Smooth muscle cell (in vitro differentiated cells): Measurements from ENCODE around the gene SDK1. TPM values are rescaled to one million over a fixed set of nuclear protein-coding genes. Genes with fewer than 3 reads are reported as not detected.

Experiments
- DNase-seq: peaks from one replicate; lab custom pipeline; 2025; ENCODE audit not compliant: unreplicated experiment; lab: John Stamatoyannopoulos, UW
- H2AFZ ChIP-seq: fragments of 200-600 bp; sonication (generic); 2 replicates; pipeline ENCODE4 v1.6.0; 2016; ENCODE audit warnings: antibody characterized with exemption, low read depth, mild to moderate bottlenecking
- H3F3A ChIP-seq: fragments of 200-600 bp; sonication (generic); 2 replicates; pipeline ENCODE4 v1.6.0; 2017; ENCODE audit warnings: antibody characterized with exemption, low read depth
- H3K27ac ChIP-seq: fragments of 200-600 bp; sonication (generic); 2 replicates; pipeline ENCODE4 v1.5.1; 2016; ENCODE audit warnings: low read depth, mild to moderate bottlenecking
- H3K27me3 ChIP-seq: fragments of 200-600 bp; sonication (generic); 2 replicates; pipeline ENCODE4 v1.6.1; 2016; ENCODE audit warnings: low read depth, mild to moderate bottlenecking
- H3K36me3 ChIP-seq: fragments of 200-600 bp; sonication (generic); 2 replicates; pipeline ENCODE4 v1.5.1; 2016; ENCODE audit warnings: low read depth
- H3K4me1 ChIP-seq: fragments of 200-600 bp; sonication (generic); 2 replicates; pipeline ENCODE4 v1.5.1; 2016; ENCODE audit warnings: low read depth
- H3K4me2 ChIP-seq: fragments of 200-600 bp; sonication (generic); 2 replicates; pipeline ENCODE4 v1.6.0; 2016; ENCODE audit warnings: mild to moderate bottlenecking
- H3K4me3 ChIP-seq: fragments of 200-600 bp; sonication (generic); 2 replicates; pipeline ENCODE4 v1.5.1; 2016; ENCODE audit warnings: mild to moderate bottlenecking
- H3K79me2 ChIP-seq: fragments of 200-600 bp; sonication (generic); 2 replicates; pipeline ENCODE4 v1.6.0; 2016; ENCODE audit warnings: low read depth, mild to moderate bottlenecking
- H3K9ac ChIP-seq: fragments of 200-600 bp; sonication (generic); 2 replicates; pipeline ENCODE4 v1.6.0; 2016; ENCODE audit warnings: low read depth
- H3K9me3 ChIP-seq: fragments of 200-600 bp; sonication (generic); replicated peaks from 2 replicates; pipeline ENCODE4 v1.5.1; 2016; ENCODE audit warnings: low read depth
- H4K20me1 ChIP-seq: fragments of 200-600 bp; sonication (generic); 2 replicates; pipeline ENCODE4 v1.6.0; 2016; ENCODE audit warnings: low read depth
- WGBS: methylation state at CpG from one replicate; pipeline ENCODE4 v1.1.7; 2016; ENCODE audit warnings: low lambda C conversion rate; 5-methylcytosine and 5-hydroxymethylcytosine counted together
- polyA plus RNA-seq: library from polyadenylated mRNA; unstranded; fragments of >200 nt; fragmentation: Nextera tagmentation; extraction: Ambion mirVana; gene quantifications from 2 replicates; pipeline ENCODE4 v1.2.1, GENCODE V29; 2016
- total RNA-seq: library from RNA; depleted of rRNA; stranded (reverse); fragments of >200 nt; gene quantifications from 2 replicates; pipeline ENCODE4 v1.2.3, GENCODE V29; 2014
- TF ChIP-seq, protein P1 (sequence below): fragments of 200-600 bp; sonication (generic); IDR thresholded peaks from 2 replicates; pipeline ENCODE4 v1.5.1; 2017; ENCODE audit warnings: borderline replicate concordance, mild to moderate bottlenecking, antibody characterized with exemption; ENCODE audit not compliant: insufficient read depth, poor library complexity, severe bottlenecking

Gene SDK1
- total and polyA plus RNA-seq, 2 experiments from 2014 or later, result 1.1 to 2.5 TPM

DNA sequence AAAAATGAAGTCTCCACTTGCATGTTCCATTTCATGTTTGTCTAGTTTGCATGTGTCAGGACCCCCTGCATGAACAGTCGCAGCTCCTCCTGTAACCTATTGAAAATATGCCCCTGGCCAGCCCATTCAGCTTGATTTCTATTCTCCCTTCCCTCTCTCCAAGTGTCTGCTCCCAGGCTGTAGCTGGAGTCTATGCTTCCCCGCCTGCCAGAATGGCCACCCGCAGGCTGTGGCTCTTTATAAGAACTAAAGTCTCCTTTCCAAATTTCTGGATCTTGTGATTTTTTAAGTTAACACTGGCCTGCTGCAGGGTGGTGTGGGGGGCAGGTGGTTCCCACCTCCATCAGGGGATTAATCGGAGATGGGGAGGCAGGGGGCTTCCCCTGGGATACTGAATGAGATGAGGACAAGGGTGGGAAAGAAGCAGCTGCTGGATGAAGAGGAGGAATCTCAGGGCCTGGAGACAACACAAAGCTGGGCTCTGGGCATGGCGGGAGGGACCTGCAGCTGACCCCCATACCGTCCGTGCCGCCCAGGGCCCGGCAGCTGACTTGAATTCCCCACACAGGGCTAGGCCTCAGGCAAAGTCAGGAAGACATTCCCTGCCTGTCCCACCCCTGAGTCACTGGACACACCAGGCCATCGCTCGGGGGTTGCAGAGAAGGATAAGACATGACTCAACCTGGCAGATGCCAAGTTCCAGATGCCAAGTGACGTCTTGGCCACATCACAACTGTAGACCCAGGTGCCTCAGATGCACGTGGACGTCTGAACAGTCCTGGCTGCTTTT, 981.6 kb downstream of the SDK1 start:
- Histone ChIP-seq H3K4me3 (no peak overlapping the region), H3K27ac (no peak overlapping the region), H3K27me3 (no peaks in the 10 kb centered on the region), H3K4me1 (no peaks in the 10 kb centered on the region), H3K9ac (no peak overlapping the region), H3K4me2 (no peak overlapping the region), H4K20me1 (no peaks in the 10 kb centered on the region), H3F3A (no peaks in the 10 kb centered on the region), H2AFZ (no peak overlapping the region), H3K79me2 (no peaks in the 10 kb centered on the region), H3K9me3 (no peaks in the 10 kb centered on the region), H3K36me3 (no peaks in the 10 kb centered on the region)
- no peak for DNase-seq
- TF ChIP-seq, protein P1, sequence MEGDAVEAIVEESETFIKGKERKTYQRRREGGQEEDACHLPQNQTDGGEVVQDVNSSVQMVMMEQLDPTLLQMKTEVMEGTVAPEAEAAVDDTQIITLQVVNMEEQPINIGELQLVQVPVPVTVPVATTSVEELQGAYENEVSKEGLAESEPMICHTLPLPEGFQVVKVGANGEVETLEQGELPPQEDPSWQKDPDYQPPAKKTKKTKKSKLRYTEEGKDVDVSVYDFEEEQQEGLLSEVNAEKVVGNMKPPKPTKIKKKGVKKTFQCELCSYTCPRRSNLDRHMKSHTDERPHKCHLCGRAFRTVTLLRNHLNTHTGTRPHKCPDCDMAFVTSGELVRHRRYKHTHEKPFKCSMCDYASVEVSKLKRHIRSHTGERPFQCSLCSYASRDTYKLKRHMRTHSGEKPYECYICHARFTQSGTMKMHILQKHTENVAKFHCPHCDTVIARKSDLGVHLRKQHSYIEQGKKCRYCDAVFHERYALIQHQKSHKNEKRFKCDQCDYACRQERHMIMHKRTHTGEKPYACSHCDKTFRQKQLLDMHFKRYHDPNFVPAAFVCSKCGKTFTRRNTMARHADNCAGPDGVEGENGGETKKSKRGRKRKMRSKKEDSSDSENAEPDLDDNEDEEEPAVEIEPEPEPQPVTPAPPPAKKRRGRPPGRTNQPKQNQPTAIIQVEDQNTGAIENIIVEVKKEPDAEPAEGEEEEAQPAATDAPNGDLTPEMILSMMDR, result no peak
- WGBS, result 70% methylated on average over 14 of the region's 14 CpGs

DNA sequence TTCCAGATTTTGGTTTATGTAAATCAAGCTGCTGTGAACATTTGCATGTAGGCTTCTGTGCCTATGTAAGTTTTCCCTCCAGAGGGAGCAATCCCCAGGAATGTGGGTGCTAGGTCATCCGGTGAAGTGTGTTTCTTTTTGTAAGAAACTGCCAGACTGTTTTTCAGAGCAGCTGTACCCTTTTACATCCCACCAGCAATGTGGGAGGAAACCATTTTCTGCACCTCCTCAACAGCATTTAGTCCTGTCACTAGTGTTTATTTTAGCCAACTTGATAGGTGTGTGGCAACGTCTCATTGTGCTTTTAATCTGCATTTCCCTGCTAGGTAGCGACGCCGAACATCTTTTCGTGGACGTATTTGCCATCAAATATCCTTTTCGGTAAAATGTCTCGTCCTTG, 985.3 kb downstream of the SDK1 start:
- DNase-seq, result no peak
- Histone ChIP-seq H2AFZ (no peak overlapping the region), H3K27ac (no peak overlapping the region), H3K36me3 (no peaks in the 10 kb centered on the region), H3K27me3 (no peaks in the 10 kb centered on the region), H3K79me2 (no peaks in the 10 kb centered on the region), H3K9ac (no peak overlapping the region), H3F3A (no peaks in the 10 kb centered on the region), H3K9me3 (no peaks in the 10 kb centered on the region), H3K4me1 (no peaks in the 10 kb centered on the region), H3K4me2 (no peak overlapping the region), H3K4me3 (no peak overlapping the region), H4K20me1 (no peaks in the 10 kb centered on the region)
- TF ChIP-seq, protein P1, result no peak
- 91% methylated on average over 9 of the region's 9 CpGs for WGBS

DNA sequence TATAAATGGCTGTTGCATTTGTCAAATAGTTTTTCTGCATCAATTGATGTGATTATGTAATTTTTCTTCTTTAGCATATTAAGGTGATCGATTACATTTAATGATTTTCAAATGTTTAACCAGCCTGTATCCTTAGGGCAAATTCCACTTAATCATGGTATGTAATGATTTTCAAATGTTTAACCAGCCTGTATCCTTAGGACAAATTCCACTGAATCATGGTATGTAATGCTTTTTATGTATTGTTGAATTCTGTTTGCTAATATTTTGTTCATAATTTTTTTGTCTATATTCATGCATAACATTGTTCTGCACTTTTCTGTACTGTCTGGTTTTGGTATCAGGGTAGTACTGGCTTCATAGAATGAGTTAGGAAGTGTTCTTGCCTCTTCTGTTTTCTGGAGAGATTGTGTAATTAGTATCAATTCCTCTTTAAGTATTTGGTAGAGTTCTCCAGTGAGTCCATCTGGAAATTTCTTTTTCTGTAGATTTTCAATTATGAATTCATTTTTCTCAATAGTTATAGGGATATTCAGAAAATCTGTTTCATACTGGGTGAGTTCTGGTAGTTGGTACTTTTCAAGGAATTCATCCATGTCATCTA, 987.8 kb downstream of the SDK1 start:
- Histone ChIP-seq H3K27me3 (no peaks in the 10 kb centered on the region), H4K20me1 (no peaks in the 10 kb centered on the region), H3K9me3 (no peaks in the 10 kb centered on the region), H3K4me3 (no peak overlapping the region), H2AFZ (no peak overlapping the region), H3K36me3 (no peaks in the 10 kb centered on the region), H3K9ac (no peak overlapping the region), H3K27ac (no peak overlapping the region), H3K4me1 (no peaks in the 10 kb centered on the region), H3K79me2 (no peaks in the 10 kb centered on the region), H3K4me2 (no peak overlapping the region), H3F3A (no peaks in the 10 kb centered on the region)
- 93% methylated on average over 1 of the region's 1 CpG for WGBS
- TF ChIP-seq, protein P1, result no peak
- no peak for DNase-seq
